HepG2 (cell line): ENCODE data around the gene SLC16A3. TPM values are rescaled to one million over a fixed set of nuclear protein-coding genes. Genes with fewer than 3 reads are reported as not detected.

Source experiments
- HNF1A ChIP-seq, 2 experiments: sonication (generic) in 1 of 2; formaldehyde crosslinking in 1 of 2; IDR thresholded peaks; 2 replicates each; pipeline versions ENCODE4 v1.4.0 to v1.6.1; 2016 to 2020; ENCODE audit warnings: borderline replicate concordance in 1 of 2, low read depth in 1 of 2, mild to moderate bottlenecking in 1 of 2, missing genetic modification reagents in 1 of 2
- HNRNPH1 ChIP-seq: fragments of 200-400 bp; formaldehyde crosslinking; optimal IDR thresholded peaks from 2 replicates; pipeline ENCODE3; 2017; ENCODE audit warnings: mild to moderate bottlenecking, low read depth, low read length
- HNRNPK ChIP-seq: fragments of 200-400 bp; formaldehyde crosslinking; IDR thresholded peaks from 2 replicates; pipeline ENCODE4 v1.6.1; 2018; ENCODE audit warnings: low read length, low read depth, moderate library complexity, mild to moderate bottlenecking; ENCODE audit not compliant: poor library complexity, severe bottlenecking
- KIAA2018 ChIP-seq: sonication (generic); formaldehyde crosslinking; IDR thresholded peaks from 2 replicates; pipeline ENCODE4 v1.5.0; 2020; ENCODE audit warnings: mild to moderate bottlenecking, missing genetic modification reagents, borderline replicate concordance
- MAFK ChIP-seq, 2 experiments: IDR thresholded peaks in 1 of 2; conservative IDR thresholded peaks in 1 of 2; 2 replicates each; pipeline ENCODE4 v1.6.1; 2011; ENCODE audit warnings: improper control_type of control experiment in 2 of 2, low read length in 2 of 2
- RFXAP ChIP-seq: sonication (generic); formaldehyde crosslinking; IDR thresholded peaks from 2 replicates; pipeline ENCODE4 v1.4.0; 2020; ENCODE audit warnings: missing genetic modification reagents, borderline replicate concordance
- SIN3A ChIP-seq: IDR thresholded peaks from 2 replicates; pipeline ENCODE4 v1.6.1; 2011; ENCODE audit warnings: low read depth, mild to moderate bottlenecking, control low read depth, low read length, borderline replicate concordance
- TFDP1 ChIP-seq: IDR thresholded peaks from 2 replicates; pipeline ENCODE4 v1.6.1; 2016; ENCODE audit warnings: missing compliant biosample characterization, missing genetic modification reagents, borderline replicate concordance
- ZNF530 ChIP-seq: sonication (generic); formaldehyde crosslinking; IDR thresholded peaks from 2 replicates; pipeline ENCODE4 v1.5.0; 2020; ENCODE audit warnings: low read depth, mild to moderate bottlenecking, missing genetic modification reagents
- ZNF546 ChIP-seq: sonication (generic); formaldehyde crosslinking; conservative IDR thresholded peaks from 2 replicates; pipeline ENCODE4 v1.8.1; 2023; ENCODE audit warnings: mild to moderate bottlenecking, missing genetic modification reagents
- ZNF670 ChIP-seq: sonication (generic); formaldehyde crosslinking; IDR thresholded peaks from 2 replicates; pipeline ENCODE4 v1.8.0; 2022; ENCODE audit warnings: mild to moderate bottlenecking, missing genetic modification reagents, borderline replicate concordance
- ZNF780A ChIP-seq: sonication (generic); formaldehyde crosslinking; IDR thresholded peaks from 2 replicates; pipeline ENCODE4 v1.8.0; 2022; ENCODE audit warnings: mild to moderate bottlenecking, missing genetic modification reagents, moderate library complexity
- ZNF816 ChIP-seq: sonication (generic); formaldehyde crosslinking; IDR thresholded peaks from 2 replicates; pipeline ENCODE4 v1.8.0; 2022; ENCODE audit warnings: missing genetic modification reagents, mild to moderate bottlenecking, borderline replicate concordance
- ZNF839 ChIP-seq: sonication (generic); formaldehyde crosslinking; IDR thresholded peaks from 2 replicates; pipeline ENCODE4 v1.4.0; 2020; ENCODE audit warnings: missing genetic modification reagents, mild to moderate bottlenecking, borderline replicate concordance
- ZNF883 ChIP-seq: sonication (generic); formaldehyde crosslinking; IDR thresholded peaks from 2 replicates; pipeline ENCODE4 v1.5.1; 2020; ENCODE audit warnings: mild to moderate bottlenecking, missing genetic modification reagents; ENCODE audit errors: not compliant biosample characterization
- polyA plus RNA-seq, 8 experiments: library from polyadenylated mRNA; depleted of rRNA in 3 of 8; stranded (reverse) in 7 of 8; unstranded in 1 of 8; fragments of >200 nt; fragmentation: Illumina TruSeq in 4 of 8; extraction: Trizol in 4 of 8; gene quantifications; 2 replicates each; pipeline versions ENCODE4 v1.2.1 to v1.2.3, GENCODE V29; 2011 to 2016; ENCODE audit warnings: low read depth in 4 of 8, missing spikeins in 1 of 8, mixed read lengths in 1 of 8; ENCODE audit not compliant: insufficient read depth in 1 of 8
- total RNA-seq, 5 experiments: library from RNA; depleted of rRNA; stranded (reverse); fragments of >200 nt; fragmentation: Illumina TruSeq; extraction: Trizol; gene quantifications; 2 replicates each; pipeline ENCODE4 v1.2.3, GENCODE V29; 2016; ENCODE audit warnings: low read depth in 1 of 5

The SLC16A3 gene
- total and polyA plus RNA-seq, 2 of the 13 experiments (the other 11 are each of a cell fraction or from before 2014, with no cell fraction given): 242 to 349 TPM

- peak; percentile 2 for TF ChIP-seq ZNF883
- TF ChIP-seq ZNF546 (CRISPR knock-in tag): no peak
- no peak for TF ChIP-seq ZNF839 (CRISPR knock-in tag)
- TF ChIP-seq ZNF670 (CRISPR knock-in tag): no peak
- TF ChIP-seq MAFK (conservative IDR thresholded peaks at IDR 0.05 in 1 of 2, IDR thresholded peaks at IDR 0.05 in 1 of 2; ENCODE audit: low read length in 2 of 2): no peak
- TF ChIP-seq ZNF816 (CRISPR knock-in tag): peak; percentile 76
- TF ChIP-seq HNRNPK: no peak
- TF ChIP-seq HNF1A (IDR thresholded peaks at IDR 0.05; ENCODE audit: low read depth): no peak
- TF ChIP-seq HNF1A (CRISPR knock-in tag; IDR thresholded peaks at IDR 0.05; ENCODE audit: borderline replicate concordance): no peak
- no peak for TF ChIP-seq ZNF530 (CRISPR knock-in tag)
- TF ChIP-seq TFDP1 (CRISPR knock-in tag): no peak
- no peak; the same call in 1 of the 2 replicates for TF ChIP-seq KIAA2018 (CRISPR knock-in tag)
- TF ChIP-seq HNRNPH1: no peak
- TF ChIP-seq RFXAP (CRISPR knock-in tag): no peak; the same call in 1 of the 2 replicates
- TF ChIP-seq SIN3A: no peak
- TF ChIP-seq ZNF780A (CRISPR knock-in tag): no peak; the same call in 1 of the 2 replicates
These were observed 6.9 kb downstream of the SLC16A3 start (continued) for GRCh38 chr17:82235775-82236141.
